HepG2 (cell line): ENCODE measurements around the gene BCL2L1. TPM values are rescaled to one million over a fixed set of nuclear protein-coding genes. Genes with fewer than 3 reads are reported as not detected.

ENCODE experiments used
- ARID3A ChIP-seq: IDR thresholded peaks from 2 replicates; pipeline ENCODE4 v1.6.1; 2012; ENCODE audit warnings: low read depth, low read length, improper control_type of control experiment
- ATM ChIP-seq: fragments of 450-650 bp; IDR thresholded peaks from 2 replicates; pipeline ENCODE4 v1.7.1; 2017; ENCODE audit warnings: mild to moderate bottlenecking, borderline replicate concordance
- BORCS8-MEF2B ChIP-seq: sonication (generic); formaldehyde crosslinking; IDR thresholded peaks from 2 replicates; pipeline ENCODE4 v1.8.0; 2022; ENCODE audit warnings: mild to moderate bottlenecking, missing genetic modification reagents
- GLI4 ChIP-seq: sonication (generic); formaldehyde crosslinking; IDR thresholded peaks from 2 replicates; pipeline ENCODE4 v1.5.1; 2020; ENCODE audit warnings: missing genetic modification reagents, mild to moderate bottlenecking, moderate library complexity, borderline replicate concordance
- HNRNPK ChIP-seq: fragments of 200-400 bp; formaldehyde crosslinking; IDR thresholded peaks from 2 replicates; pipeline ENCODE4 v1.6.1; 2018; ENCODE audit warnings: low read length, low read depth, moderate library complexity, mild to moderate bottlenecking; ENCODE audit not compliant: poor library complexity, severe bottlenecking
- HOXA7 ChIP-seq: sonication (generic); formaldehyde crosslinking; IDR thresholded peaks from 2 replicates; pipeline ENCODE4 v1.8.1; 2022; ENCODE audit warnings: mild to moderate bottlenecking, missing genetic modification reagents, moderate library complexity
- MXD1 ChIP-seq: sonication (generic); formaldehyde crosslinking; IDR thresholded peaks from 2 replicates; pipeline ENCODE4 v1.4.0; 2020; ENCODE audit warnings: mild to moderate bottlenecking, missing genetic modification reagents
- NFYB ChIP-seq: sonication (generic); formaldehyde crosslinking; IDR thresholded peaks from 2 replicates; pipeline ENCODE4 v1.4.0; 2020; ENCODE audit warnings: missing genetic modification reagents
- NR3C1 ChIP-seq: sonication (generic); formaldehyde crosslinking; IDR thresholded peaks from 2 replicates; pipeline ENCODE4 v1.4.0; 2020; ENCODE audit warnings: missing genetic modification reagents
- RARA ChIP-seq: IDR thresholded peaks from 2 replicates; pipeline ENCODE4 v1.6.1; 2016; ENCODE audit warnings: missing genetic modification reagents, missing compliant biosample characterization
- SAFB2 ChIP-seq: sonication (generic); formaldehyde crosslinking; IDR thresholded peaks from 2 replicates; pipeline ENCODE4 v1.5.1; 2020; ENCODE audit warnings: missing genetic modification reagents, low read depth, mild to moderate bottlenecking, borderline replicate concordance
- TP53 ChIP-seq: sonication (generic); formaldehyde crosslinking; conservative IDR thresholded peaks from 2 replicates; pipeline ENCODE4 v1.4.0; 2020; ENCODE audit warnings: missing genetic modification reagents
- ZC3H13 ChIP-seq: sonication (generic); formaldehyde crosslinking; IDR thresholded peaks from 2 replicates; pipeline ENCODE4 v1.8.1; 2023; ENCODE audit warnings: mild to moderate bottlenecking, missing genetic modification reagents, moderate library complexity
- ZFP36L2 ChIP-seq: sonication (generic); formaldehyde crosslinking; IDR thresholded peaks from 2 replicates; pipeline ENCODE4 v1.4.0; 2020; ENCODE audit warnings: missing genetic modification reagents
- ZNF138 ChIP-seq: sonication (generic); formaldehyde crosslinking; IDR thresholded peaks from 2 replicates; pipeline ENCODE4 v1.5.0; 2020; ENCODE audit warnings: mild to moderate bottlenecking, low read depth, missing genetic modification reagents
- ZNF142 ChIP-seq: sonication (generic); formaldehyde crosslinking; IDR thresholded peaks from 2 replicates; pipeline ENCODE4 v1.4.0; 2020; ENCODE audit warnings: missing genetic modification reagents
- ZNF234 ChIP-seq: sonication (generic); formaldehyde crosslinking; conservative IDR thresholded peaks from 2 replicates; pipeline ENCODE4 v1.5.1; 2020; ENCODE audit warnings: mild to moderate bottlenecking, missing genetic modification reagents
- ZNF788 ChIP-seq: sonication (generic); formaldehyde crosslinking; IDR thresholded peaks from 2 replicates; pipeline ENCODE4 v1.5.0; 2020; ENCODE audit warnings: mild to moderate bottlenecking, missing genetic modification reagents, borderline replicate concordance
- ZNF816 ChIP-seq: sonication (generic); formaldehyde crosslinking; IDR thresholded peaks from 2 replicates; pipeline ENCODE4 v1.8.0; 2022; ENCODE audit warnings: missing genetic modification reagents, mild to moderate bottlenecking, borderline replicate concordance
- ZNF83 ChIP-seq: sonication (generic); formaldehyde crosslinking; IDR thresholded peaks from 2 replicates; pipeline ENCODE4 v1.4.0; 2020; ENCODE audit warnings: missing genetic modification reagents, mild to moderate bottlenecking, borderline replicate concordance
- ZNF878 ChIP-seq: sonication (generic); formaldehyde crosslinking; IDR thresholded peaks from 2 replicates; pipeline ENCODE4 v1.8.1; 2023; ENCODE audit warnings: mild to moderate bottlenecking, missing genetic modification reagents, moderate library complexity
- polyA plus RNA-seq, 8 experiments: library from polyadenylated mRNA; depleted of rRNA in 3 of 8; stranded (reverse) in 7 of 8; unstranded in 1 of 8; fragments of >200 nt; fragmentation: Illumina TruSeq in 4 of 8; extraction: Trizol in 4 of 8; gene quantifications; 2 replicates each; pipeline versions ENCODE4 v1.2.1 to v1.2.3, GENCODE V29; 2011 to 2016; ENCODE audit warnings: low read depth in 4 of 8, missing spikeins in 1 of 8, mixed read lengths in 1 of 8; ENCODE audit not compliant: insufficient read depth in 1 of 8
- total RNA-seq, 5 experiments: library from RNA; depleted of rRNA; stranded (reverse); fragments of >200 nt; fragmentation: Illumina TruSeq; extraction: Trizol; gene quantifications; 2 replicates each; pipeline ENCODE4 v1.2.3, GENCODE V29; 2016; ENCODE audit warnings: low read depth in 1 of 5

The BCL2L1 gene
- total and polyA plus RNA-seq, 2 of the 13 experiments (the other 11 are each of a cell fraction or from before 2014, with no cell fraction given), result 164 to 258 TPM

GRCh38 chr20:31661625-31662371 lies 60.9 kb downstream of the BCL2L1 start (continued):
- TF ChIP-seq ZNF138 (CRISPR knock-in tag) (no peak), RARA (peak; percentile 61), ZNF83 (peak; percentile 96), ZNF788 (peak; percentile 84), ATM (no peak), NFYB (CRISPR knock-in tag) (no peak), HNRNPK (peak; percentile 87), TP53 (CRISPR knock-in tag) (no peak), ARID3A (no peak), ZNF234 (no peak; the same call in 1 of the 2 replicates), MXD1 (CRISPR knock-in tag) (0 out of 2 replicates have a peak, but pooled peaks have one; percentile 40), ZNF878 (peak; percentile 84), ZNF816 (peak; percentile 90; the same call in 1 of the 2 replicates), ZC3H13 (CRISPR knock-in tag) (peak; percentile 72; the same call in 1 of the 2 replicates), GLI4 (CRISPR knock-in tag) (peak; percentile 83; the same call in 1 of the 2 replicates), NR3C1 (no peak), ZNF142 (CRISPR knock-in tag) (peak; percentile 61; the same call in 1 of the 2 replicates), SAFB2 (CRISPR knock-in tag) (peak; percentile 85; the same call in 1 of the 2 replicates), HOXA7 (no peak), BORCS8-MEF2B (CRISPR knock-in tag) (peak; percentile 68; the same call in 1 of the 2 replicates), ZFP36L2 (CRISPR knock-in tag) (0 out of 2 replicates have a peak, but pooled peaks have one; percentile 73)
